Karpas-422 (cell line): ENCODE results near the gene RPS6KB1. TPM values are rescaled to one million over a fixed set of nuclear protein-coding genes. Genes with fewer than 3 reads are reported as not detected.
"Not testable (repeated sequence)": the region's sequence is repeated elsewhere in the genome, so short reads cannot be mapped to it uniquely, and the experiment has no call there.

Experiments
- DNase-seq: peaks from one replicate; pipeline ENCODE4 v3.0.0-alpha.2; 2015
- H2AFZ ChIP-seq: fragments of 200-600 bp; sonication (generic); 2 replicates; pipeline ENCODE4 v1.6.1; 2014; ENCODE audit warnings: antibody characterized with exemption, low read length, mixed read lengths
- H3K27ac ChIP-seq: fragments of 200-600 bp; sonication (generic); 2 replicates; pipeline ENCODE4 v1.5.1; 2014; ENCODE audit warnings: mild to moderate bottlenecking, low read length, moderate library complexity
- H3K27me3 ChIP-seq: fragments of 200-600 bp; sonication (generic); 2 replicates; pipeline ENCODE4 v1.6.1; 2014; ENCODE audit warnings: low read length, mixed read lengths
- H3K36me3 ChIP-seq: fragments of 200-600 bp; sonication (generic); 2 replicates; pipeline ENCODE4 v1.6.1; 2014; ENCODE audit warnings: low read length, mixed read lengths; ENCODE audit not compliant: insufficient read depth
- H3K4me1 ChIP-seq: fragments of 200-600 bp; sonication (generic); 2 replicates; pipeline ENCODE4 v1.6.1; 2014; ENCODE audit warnings: mild to moderate bottlenecking, low read length, mixed read lengths
- H3K4me2 ChIP-seq: fragments of 200-600 bp; sonication (generic); 2 replicates; pipeline ENCODE4 v1.6.1; 2014; ENCODE audit warnings: low read length, low read depth, mild to moderate bottlenecking; ENCODE audit not compliant: poor library complexity, severe bottlenecking
- H3K4me3 ChIP-seq: fragments of 200-600 bp; sonication (generic); 2 replicates; pipeline ENCODE4 v1.5.1; 2014; ENCODE audit warnings: mild to moderate bottlenecking, antibody characterized with exemption, low read length, mixed read lengths
- H3K79me2 ChIP-seq: fragments of 200-600 bp; sonication (generic); 2 replicates; pipeline ENCODE4 v1.6.1; 2014; ENCODE audit warnings: mild to moderate bottlenecking, low read length, mixed read lengths
- H3K9ac ChIP-seq: fragments of 200-600 bp; sonication (generic); 2 replicates; pipeline ENCODE4 v1.6.0; 2014; ENCODE audit warnings: low read length
- H3K9me2 ChIP-seq: fragments of 200-600 bp; sonication (generic), shearing (Covaris generic); replicated peaks from 2 replicates; pipeline ENCODE4 v1.6.0; 2014; ENCODE audit warnings: mild to moderate bottlenecking, low read length, moderate library complexity; ENCODE audit not compliant: insufficient read depth
- H3K9me3 ChIP-seq: fragments of 300-700, 200-600 bp; sonication (generic); 2 replicates; pipeline ENCODE4 v1.6.1; 2014; ENCODE audit warnings: low read length, mixed read lengths
- H4K20me1 ChIP-seq: fragments of 200-600 bp; sonication (generic); 2 replicates; pipeline ENCODE4 v1.6.1; 2014; ENCODE audit warnings: mild to moderate bottlenecking, antibody characterized with exemption, low read length, low read depth; ENCODE audit not compliant: insufficient read depth
- total RNA-seq: library from RNA; depleted of rRNA; stranded (reverse); fragments of >200 nt; shearing (Covaris generic); gene quantifications from 2 replicates; pipeline ENCODE4 v1.2.3, GENCODE V29; 2014; ENCODE audit warnings: low replicate concordance

Gene RPS6KB1
- total RNA-seq, 1 experiment from 2014 or later, result 22.8 TPM

GRCh38 chr17:59859444-59860025, 33.4 kb upstream of the RPS6KB1 start:
- no peak overlapping the region for H3K4me3 ChIP-seq
- no peaks in the 10 kb centered on the region for H3K4me1 ChIP-seq
- DNase-seq, result peak; percentile 74
- no peaks in the 10 kb centered on the region for H3K79me2 ChIP-seq
- H2AFZ ChIP-seq, result no peak overlapping the region
- H3K27me3 ChIP-seq, result no peaks in the 10 kb centered on the region
- H4K20me1 ChIP-seq, result no peaks in the 10 kb centered on the region
- H3K9me2 ChIP-seq, result no peaks in the 10 kb centered on the region
- no peak overlapping the region for H3K4me2 ChIP-seq
- no peak overlapping the region for H3K27ac ChIP-seq
- no peaks in the 10 kb centered on the region for H3K9me3 ChIP-seq
- H3K9ac ChIP-seq, result no peak overlapping the region
- peaks cover 7% of the 10 kb centered on the region; the same call in 1 of the 2 replicates for H3K36me3 ChIP-seq

- Histone ChIP-seq H3K27ac (no peak overlapping the region), H3K4me1 (no peaks in the 10 kb centered on the region), H3K79me2 (no peaks in the 10 kb centered on the region), H4K20me1 (no peaks in the 10 kb centered on the region), H3K9me2 (no peaks in the 10 kb centered on the region), H3K9me3 (no peaks in the 10 kb centered on the region), H2AFZ (no peak overlapping the region), H3K27me3 (no peaks in the 10 kb centered on the region), H3K4me3 (no peak overlapping the region), H3K4me2 (no peak overlapping the region), H3K36me3 (peaks cover 7% of the 10 kb centered on the region; the same call in 1 of the 2 replicates), H3K9ac (no peak overlapping the region)
- DNase-seq, result no peak
Measured at GRCh38 chr17:59863616-59864015, 29.3 kb upstream of the RPS6KB1 start.

GRCh38 chr17:59869941-59870218, 23.0 kb upstream of the RPS6KB1 start:
- Histone ChIP-seq H3K4me2 (no peak overlapping the region), H3K27me3 (no peaks in the 10 kb centered on the region), H3K9ac (no peak overlapping the region), H3K4me3 (no peak overlapping the region), H3K4me1 (no peaks in the 10 kb centered on the region), H3K79me2 (no peaks in the 10 kb centered on the region), H2AFZ (no peak overlapping the region), H3K9me2 (no peaks in the 10 kb centered on the region), H3K36me3 (0 out of 2 replicates have a peak, but pooled peaks cover 4% of the 10 kb centered on the region), H4K20me1 (no peaks in the 10 kb centered on the region), H3K27ac (no peak overlapping the region), H3K9me3 (no peaks in the 10 kb centered on the region)
- no peak for DNase-seq

GRCh38 chr17:59870482-59870881, 22.4 kb upstream of the RPS6KB1 start:
- DNase-seq, result no peak
- Histone ChIP-seq H3K9me2 (no peaks in the 10 kb centered on the region), H3K27me3 (no peaks in the 10 kb centered on the region), H2AFZ (no peak overlapping the region), H3K4me2 (no peak overlapping the region), H3K4me3 (no peak overlapping the region), H3K79me2 (no peaks in the 10 kb centered on the region), H3K36me3 (peaks cover 4% of the 10 kb centered on the region; the same call in 1 of the 2 replicates), H3K9me3 (no peaks in the 10 kb centered on the region), H4K20me1 (no peaks in the 10 kb centered on the region), H3K9ac (no peak overlapping the region), H3K4me1 (no peaks in the 10 kb centered on the region), H3K27ac (no peak overlapping the region)

GRCh38 chr17:59872351-59872750, 20.6 kb upstream of the RPS6KB1 start:
- no peaks in the 10 kb centered on the region for H4K20me1 ChIP-seq
- no peak overlapping the region for H2AFZ ChIP-seq
- no peak overlapping the region for H3K4me2 ChIP-seq
- H3K9ac ChIP-seq, result no peak overlapping the region
- H3K36me3 ChIP-seq, result peaks cover 8% of the 10 kb centered on the region; the same call in 1 of the 2 replicates
- H3K9me3 ChIP-seq, result no peaks in the 10 kb centered on the region
- no peaks in the 10 kb centered on the region for H3K4me1 ChIP-seq
- H3K9me2 ChIP-seq, result no peaks in the 10 kb centered on the region
- DNase-seq, result no peak
- no peak overlapping the region for H3K27ac ChIP-seq
- H3K79me2 ChIP-seq, result no peaks in the 10 kb centered on the region
- H3K27me3 ChIP-seq, result no peaks in the 10 kb centered on the region
- H3K4me3 ChIP-seq, result no peak overlapping the region

GRCh38 chr17:59873414-59873813, 19.5 kb upstream of the RPS6KB1 start:
- not testable (repeated sequence) for DNase-seq, H3K36me3 ChIP-seq, H3K4me1 ChIP-seq, H2AFZ ChIP-seq, H3K9ac ChIP-seq, H3K79me2 ChIP-seq, H3K4me3 ChIP-seq, H3K9me3 ChIP-seq, H3K4me2 ChIP-seq, H3K27ac ChIP-seq, H3K9me2 ChIP-seq, H3K27me3 ChIP-seq, H4K20me1 ChIP-seq

- Histone ChIP-seq H3K9ac (no peak overlapping the region), H3K36me3 (peaks cover 8% of the 10 kb centered on the region; the same call in 1 of the 2 replicates), H3K9me3 (no peaks in the 10 kb centered on the region)
Measured at GRCh38 chr17:59874376-59874775, 18.5 kb upstream of the RPS6KB1 start.

GRCh38 chr17:59876107-59876506, 16.8 kb upstream of the RPS6KB1 start:
- Histone ChIP-seq H3K9me2 (no peaks in the 10 kb centered on the region), H3K9ac (no peak overlapping the region), H3K4me1 (no peaks in the 10 kb centered on the region), H3K36me3 (peaks cover 8% of the 10 kb centered on the region; the same call in 1 of the 2 replicates), H3K9me3 (no peaks in the 10 kb centered on the region), H3K27me3 (no peaks in the 10 kb centered on the region), H3K4me2 (no peak overlapping the region), H3K27ac (no peak overlapping the region), H3K79me2 (no peaks in the 10 kb centered on the region), H2AFZ (no peak overlapping the region), H4K20me1 (no peaks in the 10 kb centered on the region), H3K4me3 (no peak overlapping the region)
- DNase-seq, result no peak

More at GRCh38 chr17:59874376-59874775, 18.5 kb upstream of the RPS6KB1 start:
- Histone ChIP-seq H3K27ac (no peak overlapping the region), H3K4me2 (no peak overlapping the region), H3K4me1 (no peaks in the 10 kb centered on the region), H4K20me1 (no peaks in the 10 kb centered on the region), H2AFZ (no peak overlapping the region), H3K9me2 (no peaks in the 10 kb centered on the region), H3K27me3 (no peaks in the 10 kb centered on the region), H3K79me2 (no peaks in the 10 kb centered on the region), H3K4me3 (no peak overlapping the region)
- no peak for DNase-seq
